Neuron (in vitro differentiated cells): ENCODE measurements around the gene PPARA.

Experiments
- H2AFZ ChIP-seq: one replicate; pipeline ENCODE4 v1.6.1; 2013; ENCODE audit warnings: low read depth, mild to moderate bottlenecking, inconsistent platforms, low read length, moderate library complexity
- H3K27me3 ChIP-seq: one replicate; pipeline ENCODE4 v1.6.1; 2013; ENCODE audit warnings: low read length; ENCODE audit not compliant: insufficient read depth
- H3K36me3 ChIP-seq: one replicate; pipeline ENCODE4 v1.6.1; 2013; ENCODE audit warnings: low read length; ENCODE audit not compliant: insufficient read depth
- H3K4me1 ChIP-seq: one replicate; pipeline ENCODE4 v1.6.1; 2013; ENCODE audit warnings: low read length; ENCODE audit not compliant: insufficient read depth
- H3K4me3 ChIP-seq: 2 replicates; pipeline ENCODE4 v1.5.1; 2013; ENCODE audit warnings: mild to moderate bottlenecking, low read length, moderate library complexity
- H3K9me3 ChIP-seq: one replicate; pipeline ENCODE4 v1.6.1; 2013; ENCODE audit warnings: low read length

The PPARA gene

DNA sequence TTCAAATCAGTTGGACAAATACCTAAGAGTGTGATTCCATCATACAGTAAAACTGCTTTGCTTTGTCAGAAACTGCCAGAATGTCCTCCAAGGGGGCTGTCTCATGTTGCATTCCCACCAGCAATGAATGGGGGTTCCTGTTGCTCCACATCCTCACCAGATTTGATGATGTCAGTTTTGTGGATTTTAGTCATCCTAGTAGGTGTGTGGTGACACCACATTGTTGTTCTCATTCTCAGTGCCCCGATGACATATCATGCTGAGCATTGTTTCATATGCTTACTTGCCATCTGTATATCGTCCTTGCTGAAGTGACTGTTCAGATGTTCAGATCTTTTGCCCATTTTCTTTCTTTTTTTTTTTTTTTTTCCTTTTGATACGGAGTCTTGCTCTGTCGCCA, 62.7 kb downstream of the PPARA start:
- H3K4me1 ChIP-seq, result no peaks in the 10 kb centered on the region
- no peaks in the 10 kb centered on the region for H3K36me3 ChIP-seq
- no peak overlapping the region for H3K4me3 ChIP-seq
- H3K9me3 ChIP-seq, result peaks cover 8% of the 10 kb centered on the region
- no peaks in the 10 kb centered on the region for H3K27me3 ChIP-seq
- H2AFZ ChIP-seq, result no peak overlapping the region

DNA sequence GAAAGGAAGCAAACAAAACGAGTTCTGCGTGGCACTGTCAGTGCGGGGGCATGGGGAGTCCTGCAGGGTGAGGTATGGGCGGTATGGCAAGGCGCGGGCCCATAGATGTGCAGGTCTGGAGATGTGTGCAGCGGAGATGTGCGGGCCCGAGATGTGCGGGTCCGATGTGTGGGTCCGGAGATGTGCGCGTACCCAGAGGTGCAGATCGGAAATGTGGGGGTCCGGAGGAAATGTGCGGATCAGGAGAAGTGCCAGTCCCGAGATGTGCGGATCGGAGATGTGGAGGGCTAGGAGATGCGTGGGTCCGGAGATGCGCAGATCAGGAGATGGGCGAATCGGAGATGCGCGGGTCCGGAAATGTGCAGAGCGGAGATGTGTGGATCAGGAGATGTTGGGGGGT, 63.8 kb downstream of the PPARA start:
- Histone ChIP-seq H2AFZ (no peak overlapping the region), H3K27me3 (no peaks in the 10 kb centered on the region), H3K9me3 (peaks cover 6% of the 10 kb centered on the region), H3K36me3 (no peaks in the 10 kb centered on the region), H3K4me3 (no peak overlapping the region), H3K4me1 (no peaks in the 10 kb centered on the region)

DNA sequence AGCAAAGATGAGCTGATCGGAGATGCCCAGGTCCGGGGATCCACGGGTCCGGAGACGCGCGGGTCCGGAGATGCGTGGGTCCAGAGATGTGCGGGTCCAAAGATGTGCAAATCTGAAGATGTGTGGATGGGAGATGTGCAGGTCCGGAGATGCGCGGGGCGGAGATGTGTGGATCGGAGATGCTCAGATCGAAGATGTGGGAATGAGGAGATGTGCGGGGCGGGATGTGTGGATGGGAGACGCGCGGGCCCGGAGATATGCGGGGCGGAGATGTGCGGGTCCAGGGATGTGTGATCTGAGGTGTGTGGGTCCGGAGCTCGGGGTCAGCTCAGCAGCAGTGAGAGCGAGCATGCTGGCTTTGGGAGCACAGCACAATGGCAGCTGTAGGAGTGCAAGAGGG, 64.3 kb downstream of the PPARA start:
- no peak overlapping the region for H2AFZ ChIP-seq
- H3K4me3 ChIP-seq, result no peak overlapping the region
- no peaks in the 10 kb centered on the region for H3K36me3 ChIP-seq
- H3K4me1 ChIP-seq, result no peaks in the 10 kb centered on the region
- no peaks in the 10 kb centered on the region for H3K27me3 ChIP-seq
- peaks cover 6% of the 10 kb centered on the region for H3K9me3 ChIP-seq

- no peak overlapping the region for H2AFZ ChIP-seq
- H3K9me3 ChIP-seq, result peaks cover 2% of the 10 kb centered on the region
- no peaks in the 10 kb centered on the region for H3K4me1 ChIP-seq
- H3K36me3 ChIP-seq, result no peaks in the 10 kb centered on the region
- no peaks in the 10 kb centered on the region for H3K27me3 ChIP-seq
- H3K4me3 ChIP-seq, result no peak overlapping the region
Observed at GRCh38 chr22:46219636-46220035, 69.3 kb downstream of the PPARA start.

GRCh38 chr22:46220921-46221320, 70.6 kb downstream of the PPARA start:
- H3K4me3 ChIP-seq, result no peak overlapping the region
- H3K9me3 ChIP-seq, result no peaks in the 10 kb centered on the region
- no peaks in the 10 kb centered on the region for H3K36me3 ChIP-seq
- H2AFZ ChIP-seq, result no peak overlapping the region
- H3K27me3 ChIP-seq, result no peaks in the 10 kb centered on the region
- H3K4me1 ChIP-seq, result no peaks in the 10 kb centered on the region

GRCh38 chr22:46224044-46224897, 73.9 kb downstream of the PPARA start:
- H2AFZ ChIP-seq, result no peak overlapping the region
- H3K4me3 ChIP-seq, result no peak overlapping the region
- H3K36me3 ChIP-seq, result no peaks in the 10 kb centered on the region
- no peaks in the 10 kb centered on the region for H3K4me1 ChIP-seq
- H3K27me3 ChIP-seq, result no peaks in the 10 kb centered on the region
- H3K9me3 ChIP-seq, result no peaks in the 10 kb centered on the region

DNA sequence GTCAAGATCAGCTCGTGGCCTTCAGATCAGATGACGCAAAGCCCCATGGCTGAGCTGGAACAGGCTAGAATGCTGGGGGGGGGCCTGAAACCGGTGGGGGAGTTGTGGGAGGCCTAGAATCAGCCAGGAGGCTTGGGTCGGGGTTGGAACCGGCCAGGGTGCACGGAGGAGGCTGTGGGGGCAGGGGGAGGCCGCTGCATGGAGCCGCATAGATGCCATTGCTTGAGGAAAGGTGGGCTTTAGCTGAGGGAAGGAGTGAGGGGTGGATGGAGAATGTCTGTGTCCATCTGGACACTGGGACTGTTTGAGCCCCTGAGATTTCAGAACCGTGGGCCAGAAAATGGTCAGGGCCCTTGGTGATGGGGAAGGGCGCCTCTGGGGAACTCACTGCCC, 74.6 kb downstream of the PPARA start:
- Histone ChIP-seq H3K4me1 (no peaks in the 10 kb centered on the region), H3K4me3 (no peak overlapping the region), H3K27me3 (no peaks in the 10 kb centered on the region), H2AFZ (no peak overlapping the region), H3K9me3 (no peaks in the 10 kb centered on the region), H3K36me3 (no peaks in the 10 kb centered on the region)

- H3K9me3 ChIP-seq, result no peaks in the 10 kb centered on the region
- H2AFZ ChIP-seq, result no peak overlapping the region
- H3K36me3 ChIP-seq, result no peaks in the 10 kb centered on the region
- H3K4me1 ChIP-seq, result no peaks in the 10 kb centered on the region
- no peak overlapping the region for H3K4me3 ChIP-seq
- no peaks in the 10 kb centered on the region for H3K27me3 ChIP-seq
Observed at GRCh38 chr22:46225631-46226030, 75.3 kb downstream of the PPARA start.

DNA sequence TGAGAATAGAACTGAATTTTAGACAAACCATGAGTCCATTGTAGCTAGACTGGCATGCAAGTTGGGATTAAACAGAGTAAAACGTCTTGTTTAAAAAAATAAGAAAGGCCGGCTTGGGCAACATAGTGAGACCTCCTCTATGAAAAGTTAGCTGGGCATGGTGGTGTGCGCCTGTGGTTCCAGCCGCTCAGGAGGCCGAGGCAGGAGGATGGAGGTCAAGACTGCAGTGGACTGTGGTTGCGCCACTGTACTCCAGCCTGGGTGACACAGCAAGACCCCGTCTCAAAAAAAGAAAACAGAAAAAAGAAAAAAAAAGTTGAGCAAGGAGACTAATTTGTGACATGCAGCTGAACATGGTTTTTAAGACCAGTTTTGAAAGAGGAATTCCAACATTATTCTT, 76.3 kb downstream of the PPARA start:
- no peak overlapping the region for H2AFZ ChIP-seq

DNA sequence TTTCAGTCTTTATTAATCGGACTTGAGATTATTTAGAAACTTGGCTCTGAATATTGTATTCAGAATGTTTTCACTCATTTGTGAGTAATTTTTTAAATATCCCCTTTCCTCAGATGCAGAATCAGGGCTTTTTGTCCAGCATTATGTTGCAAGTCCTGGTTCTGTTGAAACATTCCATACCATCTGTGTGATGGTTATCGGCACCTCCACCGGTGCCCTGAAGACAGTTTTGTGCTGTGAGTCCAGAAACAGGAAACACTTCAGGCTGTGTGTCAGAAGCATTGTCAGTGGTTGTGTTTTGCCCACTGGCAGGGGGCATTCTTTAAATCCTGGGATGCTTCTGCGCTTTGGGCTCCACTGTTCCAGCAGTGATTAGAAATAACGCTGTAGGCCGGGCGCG, 79.4 kb downstream of the PPARA start:
- Histone ChIP-seq H3K9me3 (no peaks in the 10 kb centered on the region), H3K4me3 (no peak overlapping the region), H3K27me3 (no peaks in the 10 kb centered on the region), H3K36me3 (no peaks in the 10 kb centered on the region), H2AFZ (no peak overlapping the region), H3K4me1 (no peaks in the 10 kb centered on the region)

More for the DNA sequence above, 76.3 kb downstream of the PPARA start:
- H3K4me1 ChIP-seq, result no peaks in the 10 kb centered on the region
- no peaks in the 10 kb centered on the region for H3K36me3 ChIP-seq
- H3K27me3 ChIP-seq, result no peaks in the 10 kb centered on the region
- no peaks in the 10 kb centered on the region for H3K9me3 ChIP-seq
- no peak overlapping the region for H3K4me3 ChIP-seq

GRCh38 chr22:46230262-46230901, 80.1 kb downstream of the PPARA start:
- Histone ChIP-seq H3K27me3 (no peaks in the 10 kb centered on the region), H3K9me3 (no peaks in the 10 kb centered on the region), H3K36me3 (no peaks in the 10 kb centered on the region), H3K4me3 (no peak overlapping the region), H2AFZ (no peak overlapping the region), H3K4me1 (no peaks in the 10 kb centered on the region)

DNA sequence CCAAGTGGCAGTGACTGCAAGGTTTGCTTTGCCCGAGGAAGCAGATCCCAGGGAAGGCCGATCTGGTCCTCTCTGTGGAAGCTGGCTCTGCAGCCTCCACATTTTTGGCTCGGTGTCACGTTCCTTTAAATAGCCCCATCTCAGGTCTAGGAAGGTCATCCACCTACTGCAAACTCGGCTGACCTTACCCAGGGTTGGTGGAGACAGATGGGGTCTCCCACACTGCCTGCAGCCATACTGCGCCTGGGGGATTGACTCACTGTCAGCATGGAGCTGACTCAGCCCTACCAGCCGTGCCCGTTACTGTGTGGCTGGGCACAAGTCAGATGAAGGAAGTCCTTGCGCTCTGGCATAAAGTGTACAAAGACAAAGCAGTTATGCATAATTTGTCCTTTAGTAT, 82.9 kb downstream of the PPARA start:
- Histone ChIP-seq H3K4me1 (no peaks in the 10 kb centered on the region), H3K36me3 (no peaks in the 10 kb centered on the region), H3K27me3 (no peaks in the 10 kb centered on the region), H3K4me3 (no peak overlapping the region), H3K9me3 (no peaks in the 10 kb centered on the region), H2AFZ (no peak overlapping the region)

DNA sequence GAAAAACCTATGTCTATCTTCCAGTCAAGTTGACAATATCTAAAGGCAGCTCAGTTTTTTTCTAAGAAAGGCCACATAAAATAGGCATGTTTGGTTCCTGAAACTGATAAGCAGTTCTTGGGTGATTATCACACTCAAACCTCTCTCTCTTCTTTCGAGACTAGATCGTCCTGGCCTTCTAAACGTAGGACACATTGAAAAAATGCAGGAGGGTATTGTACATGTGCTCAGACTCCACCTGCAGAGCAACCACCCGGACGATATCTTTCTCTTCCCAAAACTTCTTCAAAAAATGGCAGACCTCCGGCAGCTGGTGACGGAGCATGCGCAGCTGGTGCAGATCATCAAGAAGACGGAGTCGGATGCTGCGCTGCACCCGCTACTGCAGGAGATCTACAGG, 84.6 kb downstream of the PPARA start:
- H3K36me3 ChIP-seq, result no peaks in the 10 kb centered on the region
- H3K9me3 ChIP-seq, result no peaks in the 10 kb centered on the region
- H3K4me1 ChIP-seq, result no peaks in the 10 kb centered on the region
- H3K4me3 ChIP-seq, result no peak overlapping the region
- no peak overlapping the region for H2AFZ ChIP-seq
- H3K27me3 ChIP-seq, result no peaks in the 10 kb centered on the region
